CD1c-positive myeloid dendritic cell (primary cell): ENCODE results near the gene ZNF554.
"Not testable (repeated sequence)": the region's sequence is repeated elsewhere in the genome, so short reads cannot be mapped to it uniquely, and the experiment has no call there.

Source experiments
- DNase-seq: peaks from one replicate; pipeline ENCODE4 v3.0.0-alpha.2; 2016; ENCODE audit errors: extremely low spot score

Gene ZNF554

GRCh38 chr19:2867025-2867991 is 47.6 kb downstream of the ZNF554 start, which contains the start of gene ZNF556:
ZNF556 (plus strand) TSS chr19:2867335; CDS start chr19:2867422, 87 bp downstream.
- DNase-seq = no peak

GRCh38 chr19:2869618-2870017 is 50.0 kb downstream of the ZNF554 start:
- no peak for DNase-seq

GRCh38 chr19:2872175-2872574 is 52.5 kb downstream of the ZNF554 start:
- DNase-seq = not testable (repeated sequence)

GRCh38 chr19:2877398-2878331 is 58.0 kb downstream of the ZNF554 start:
- DNase-seq = no peak

GRCh38 chr19:2883686-2884439 is 64.2 kb downstream of the ZNF554 start:
- no peak for DNase-seq

- no peak for DNase-seq
These were observed 66.1 kb downstream of the ZNF554 start for GRCh38 chr19:2885736-2886135.
